Measurements from ENCODE around the gene AOAH.
"Not testable (repeated sequence)": the region's sequence is repeated elsewhere in the genome, so short reads cannot be mapped to it uniquely, and the experiment has no call there.

Gene AOAH

GRCh38 chr7:36506130-36506798 is 218.0 kb downstream of the AOAH start:
- in situ Hi-C loops (cut with MboI; ENCODE audit: low sequenced_read_pairs, unreplicated experiment): no loop called here
- TF ChIP-seq CTCF (IDR thresholded peaks at IDR 0.05; ENCODE audit: borderline replicate concordance, control extremely low read depth, extremely low read depth, insufficient read depth, missing control alignments): no peak
- no peak for DNase-seq (ENCODE audit: low spot score)

DNA sequence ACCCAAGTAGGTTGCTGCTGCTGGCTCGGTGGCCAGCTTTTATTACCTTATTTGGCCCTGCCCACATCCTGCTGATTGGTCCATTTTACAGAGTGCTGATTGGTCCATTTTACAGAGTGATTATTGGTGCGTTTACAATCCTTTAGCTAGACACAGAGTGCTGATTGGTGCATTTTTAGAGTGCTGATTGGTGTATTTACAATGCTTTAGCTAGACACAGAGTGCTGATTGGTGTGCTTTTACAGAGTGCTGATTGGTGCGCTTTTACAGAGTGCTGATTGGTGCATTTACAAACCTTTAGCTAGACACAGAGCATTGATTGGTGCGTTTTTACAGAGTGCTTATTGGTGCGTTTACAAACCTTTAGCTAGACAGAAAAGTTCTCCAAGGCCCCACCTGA is 219.7 kb downstream of the AOAH start:
- DNase-seq (ENCODE audit: low spot score): not testable (repeated sequence)

DNA sequence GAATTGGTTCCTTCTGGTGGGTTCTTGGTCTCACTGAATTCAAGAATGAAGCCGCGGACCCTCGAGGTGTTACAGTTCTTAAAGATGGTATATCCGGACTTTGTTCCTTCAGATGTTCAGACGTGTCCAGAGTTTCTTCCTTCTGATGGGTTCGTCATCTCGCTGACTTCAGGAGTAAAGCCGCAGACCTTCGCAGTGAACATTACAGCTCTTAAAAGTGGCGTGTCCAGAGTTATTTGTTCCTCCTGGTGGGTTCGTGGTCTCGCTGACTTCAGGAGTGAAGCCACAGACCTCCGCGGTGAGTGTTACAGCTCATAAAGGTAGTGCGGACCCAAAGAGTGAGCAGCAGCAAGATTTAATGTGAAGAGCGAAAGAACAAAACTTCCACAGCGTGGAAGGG is 220.1 kb downstream of the AOAH start:
- in situ Hi-C loops (cut with MboI; ENCODE audit: low sequenced_read_pairs, unreplicated experiment): not testable (repeated sequence)

More for the DNA sequence above, 219.7 kb downstream of the AOAH start:
- in situ Hi-C loops (cut with MboI; ENCODE audit: low sequenced_read_pairs, unreplicated experiment): not testable (repeated sequence)

DNA sequence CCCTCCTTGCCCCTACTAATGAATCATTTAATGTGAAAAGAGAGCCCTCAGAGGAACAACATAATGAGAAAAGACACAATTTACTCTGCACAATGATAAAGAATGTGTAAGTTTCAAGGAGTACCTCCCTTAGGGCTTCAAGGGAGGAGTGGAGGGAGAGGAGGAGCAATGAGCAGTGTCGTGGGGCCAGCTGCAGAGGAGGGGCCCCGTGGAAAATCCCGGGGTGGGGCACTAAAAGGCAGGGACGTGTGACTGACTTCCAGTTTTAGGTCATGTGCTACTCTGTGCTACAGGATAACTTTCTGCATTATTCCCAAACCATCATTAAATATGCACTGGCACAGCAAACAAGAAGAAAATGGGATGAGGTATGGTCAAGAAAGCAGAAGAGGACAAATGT is 226.5 kb downstream of the AOAH start:
- in situ Hi-C loops (cut with MboI; ENCODE audit: low sequenced_read_pairs, unreplicated experiment): no loop called here
- no peak for DNase-seq (ENCODE audit: low spot score)

More for the DNA sequence above, 220.1 kb downstream of the AOAH start:
- not testable (repeated sequence) for DNase-seq (ENCODE audit: low spot score)

DNA sequence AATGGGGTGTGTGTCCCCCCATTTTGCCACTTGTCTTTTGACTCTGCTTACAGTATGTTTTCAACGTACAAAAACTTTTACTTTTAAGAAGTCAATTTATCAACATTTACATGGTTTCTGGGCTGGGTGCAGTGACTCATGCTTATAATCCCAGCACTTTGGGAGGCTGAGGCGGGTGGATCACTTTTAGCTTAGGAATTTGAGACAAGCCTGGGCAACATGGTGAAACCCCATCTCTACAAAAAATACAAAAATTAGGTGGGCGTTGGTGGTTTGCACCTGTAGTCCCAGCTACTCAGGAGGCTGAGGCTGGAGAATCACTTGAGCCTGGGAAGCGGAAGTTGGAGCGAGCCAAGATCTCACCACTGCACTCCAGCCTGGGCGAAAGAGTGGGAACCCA is 227.1 kb downstream of the AOAH start:
- in situ Hi-C loops (cut with MboI; ENCODE audit: low sequenced_read_pairs, unreplicated experiment); DNase-seq (ENCODE audit: low spot score): not testable (repeated sequence)

More for the DNA sequence above, 226.5 kb downstream of the AOAH start:
- TF ChIP-seq CTCF (IDR thresholded peaks at IDR 0.05; ENCODE audit: borderline replicate concordance, control extremely low read depth, extremely low read depth, insufficient read depth, missing control alignments): no peak

- in situ Hi-C loops (cut with MboI; ENCODE audit: low sequenced_read_pairs, unreplicated experiment): no loop called here
- no peak for DNase-seq (ENCODE audit: low spot score)
- no peak for TF ChIP-seq CTCF (IDR thresholded peaks at IDR 0.05; ENCODE audit: borderline replicate concordance, control extremely low read depth, extremely low read depth, insufficient read depth, missing control alignments)
Measured at GRCh38 chr7:36496576-36496975, 227.7 kb downstream of the AOAH start.

- no peak for TF ChIP-seq CTCF (IDR thresholded peaks at IDR 0.05; ENCODE audit: borderline replicate concordance, control extremely low read depth, extremely low read depth, insufficient read depth, missing control alignments)
- no peak for DNase-seq (ENCODE audit: low spot score)
- in situ Hi-C loops (cut with MboI; ENCODE audit: low sequenced_read_pairs, unreplicated experiment): no loop called here
Measured at GRCh38 chr7:36491317-36491716, 233.0 kb downstream of the AOAH start.

DNA sequence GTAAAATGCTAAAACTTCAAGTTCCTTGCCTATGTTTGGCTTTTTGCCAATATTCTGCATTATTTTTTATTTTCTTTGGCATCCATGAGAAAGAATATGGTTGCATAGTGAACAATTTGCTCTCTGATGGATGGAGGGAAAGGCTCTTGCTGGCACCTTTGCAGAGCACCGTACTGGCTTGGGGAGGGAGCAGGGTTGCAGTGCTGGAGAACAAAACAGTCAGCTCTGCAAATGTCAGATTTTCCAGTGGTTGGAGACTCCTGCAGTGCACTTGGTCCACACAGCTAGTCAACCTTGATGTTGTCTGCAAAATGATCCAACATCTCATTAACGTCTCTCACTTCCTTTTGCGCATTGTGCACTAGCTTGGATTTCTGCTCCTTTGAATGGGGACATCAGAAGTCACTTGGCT is 233.9 kb downstream of the AOAH start:
- TF ChIP-seq CTCF (IDR thresholded peaks at IDR 0.05; ENCODE audit: borderline replicate concordance, control extremely low read depth, extremely low read depth, insufficient read depth, missing control alignments): no peak
- in situ Hi-C loops (cut with MboI; ENCODE audit: low sequenced_read_pairs, unreplicated experiment): no loop called here
- no peak for DNase-seq (ENCODE audit: low spot score)

- in situ Hi-C loops (cut with MboI; ENCODE audit: low sequenced_read_pairs, unreplicated experiment): loop anchor here (10.0 kb wide), 1 partner anchor 186 kb away; no protein-coding TSS in a partner anchor
- not testable (repeated sequence) for DNase-seq (ENCODE audit: low spot score)
Measured at GRCh38 chr7:36488672-36489071, 235.6 kb downstream of the AOAH start.
